Pancreas (tissue), 10 donors: Measurements from ENCODE around the gene CACNA1C. TPM values are rescaled to one million over a fixed set of nuclear protein-coding genes. Genes with fewer than 3 reads are reported as not detected.

Experiments used
- ATAC-seq, 4 donors: fragments of 200-7000 bp; cut with Tn5 transposase; one replicate each; pipeline versions ENCODE4 v1.8.0 to v1.9.1; 2020; ENCODE audit warnings: mild to moderate bottlenecking in 4 of 4, moderate library complexity in 4 of 4
- DNase-seq, 6 donors: peaks; one replicate each; pipeline ENCODE4 v3.0.0-alpha.2; 2020
- FAIRE-seq: peaks from 2 replicates; lab custom pipeline; 2012; peaks lifted over from hg19 to GRCh38; lab: Jason Lieb, UNC
- H3K27ac ChIP-seq, 4 donors: fragments of 200-600 bp; sonication (generic); 1 replicate in 3 of 4; 2 replicates in 1 of 4; pipeline versions ENCODE4 v1.5.0 to v1.8.0; 2020
- H3K27me3 ChIP-seq, 4 donors: fragments of 200-600 bp; one replicate each; pipeline ENCODE4 v1.8.0; 2021
- H3K36me3 ChIP-seq, 3 donors: fragments of 200-600 bp; sonication (generic) in 1 of 3; one replicate each; pipeline versions ENCODE4 v1.5.0 to v1.8.0; 2020 to 2021
- H3K4me1 ChIP-seq, 3 donors: fragments of 200-600 bp; one replicate each; pipeline ENCODE4 v1.8.0; 2021
- H3K4me3 ChIP-seq, 4 donors: fragments of 200-600 bp; sonication (generic) in 2 of 4; one replicate each; pipeline versions ENCODE4 v1.5.0 to v1.8.0; 2020 to 2021
- H3K9me3 ChIP-seq, 4 donors: fragments of 200-600 bp; one replicate each; pipeline ENCODE4 v1.8.0; 2021
- WGBS, 2 donors: extraction: QIAGEN DNeasy Blood & Tissue Kit; methylation state at CpG; one replicate each; pipeline ENCODE4 v1.1.7; 2013; 5-methylcytosine and 5-hydroxymethylcytosine counted together
- intact Hi-C, 3 donors: fragments of 100-400 bp; cut with DNase I; formaldehyde crosslinking; loops; one replicate each; pipeline versions ENCODE4 v1.11.1 to v1.14.2; 2022
- polyA plus RNA-seq, 2 donors: library from polyadenylated mRNA; stranded (reverse); fragments of 200-250 nt; gene quantifications; one replicate each; pipeline ENCODE4 v1.2.3, GENCODE V29; 2013
- total RNA-seq, 6 donors: library from RNA; stranded (reverse); fragmentation: NEBNext Ultra II Directional in 4 of 6; extraction: Animal tissue kit (Norgen Biotek cat#: 25700) in 4 of 6; gene quantifications; one replicate each; pipeline versions ENCODE4 v1.2.1 to v1.2.4, GENCODE V29; 2021 to 2023
- TF ChIP-seq, protein P1 (sequence below), 4 donors: fragments of 200-600 bp; sonication (generic) in 3 of 4; IDR thresholded peaks; one replicate each; pipeline versions ENCODE4 v1.5.0 to v1.8.0; 2021; ENCODE audit warnings: antibody characterized with exemption in 4 of 4
- donor health status: healthy with polysubstance abuse.
- donor health status: DM: no; HTN: no; CAD: no; lungs with moderate emphysema.
- donor health status: DM: no; HTN: no; CAD: no.
- donor health status: control.
- donor health status: control.
- donor health status: Bipolar disorder and iron deficiency.
- donor health status: DM: yes; HTN: yes; CAD: no.
- donor health status: DM: no; HTN: no; CAD: no.
- donor health status: DM: no; HTN: no; CAD: no.
- donor health status: DM: yes; HTN: yes; CAD: no.

Gene CACNA1C
- total and polyA plus RNA-seq, 8 donors, result 1.2 to 3.8 (median 2.3) TPM

GRCh38 chr12:2311020-2311778, 258.4 kb downstream of the CACNA1C start:
- DNase-seq (no peak), FAIRE-seq (no peak), ATAC-seq (no peak)
- H3K4me3 ChIP-seq, result no peak overlapping the region
- H3K36me3 ChIP-seq, result no peaks in the 10 kb centered on the region
- no peak overlapping the region for H3K27ac ChIP-seq
- H3K9me3 ChIP-seq, result no peaks in the 10 kb centered on the region
- no peaks in the 10 kb centered on the region for H3K27me3 ChIP-seq
- intact Hi-C loops, result no loop called here
- H3K4me1 ChIP-seq, result no peaks in the 10 kb centered on the region
- WGBS, 2 donors, result 66 to 68% methylated on average over 15 of the region's 15 CpGs
- TF ChIP-seq, protein P1, sequence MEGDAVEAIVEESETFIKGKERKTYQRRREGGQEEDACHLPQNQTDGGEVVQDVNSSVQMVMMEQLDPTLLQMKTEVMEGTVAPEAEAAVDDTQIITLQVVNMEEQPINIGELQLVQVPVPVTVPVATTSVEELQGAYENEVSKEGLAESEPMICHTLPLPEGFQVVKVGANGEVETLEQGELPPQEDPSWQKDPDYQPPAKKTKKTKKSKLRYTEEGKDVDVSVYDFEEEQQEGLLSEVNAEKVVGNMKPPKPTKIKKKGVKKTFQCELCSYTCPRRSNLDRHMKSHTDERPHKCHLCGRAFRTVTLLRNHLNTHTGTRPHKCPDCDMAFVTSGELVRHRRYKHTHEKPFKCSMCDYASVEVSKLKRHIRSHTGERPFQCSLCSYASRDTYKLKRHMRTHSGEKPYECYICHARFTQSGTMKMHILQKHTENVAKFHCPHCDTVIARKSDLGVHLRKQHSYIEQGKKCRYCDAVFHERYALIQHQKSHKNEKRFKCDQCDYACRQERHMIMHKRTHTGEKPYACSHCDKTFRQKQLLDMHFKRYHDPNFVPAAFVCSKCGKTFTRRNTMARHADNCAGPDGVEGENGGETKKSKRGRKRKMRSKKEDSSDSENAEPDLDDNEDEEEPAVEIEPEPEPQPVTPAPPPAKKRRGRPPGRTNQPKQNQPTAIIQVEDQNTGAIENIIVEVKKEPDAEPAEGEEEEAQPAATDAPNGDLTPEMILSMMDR (IDR thresholded peaks at IDR 0.05), result no peak

GRCh38 chr12:2312175-2312574, 259.4 kb downstream of the CACNA1C start:
- ATAC-seq (no peak), FAIRE-seq (no peak), DNase-seq (no peak)
- Histone ChIP-seq H3K4me1 (no peaks in the 10 kb centered on the region), H3K9me3 (no peaks in the 10 kb centered on the region), H3K27me3 (no peaks in the 10 kb centered on the region), H3K27ac (no peak overlapping the region), H3K36me3 (no peaks in the 10 kb centered on the region), H3K4me3 (no peak overlapping the region)
- intact Hi-C loops, result no loop called here
- 69 to 77% methylated on average over 7 of the region's 7 CpGs for WGBS, 2 donors
- TF ChIP-seq, protein P1 (IDR thresholded peaks at IDR 0.05), result no peak

DNA sequence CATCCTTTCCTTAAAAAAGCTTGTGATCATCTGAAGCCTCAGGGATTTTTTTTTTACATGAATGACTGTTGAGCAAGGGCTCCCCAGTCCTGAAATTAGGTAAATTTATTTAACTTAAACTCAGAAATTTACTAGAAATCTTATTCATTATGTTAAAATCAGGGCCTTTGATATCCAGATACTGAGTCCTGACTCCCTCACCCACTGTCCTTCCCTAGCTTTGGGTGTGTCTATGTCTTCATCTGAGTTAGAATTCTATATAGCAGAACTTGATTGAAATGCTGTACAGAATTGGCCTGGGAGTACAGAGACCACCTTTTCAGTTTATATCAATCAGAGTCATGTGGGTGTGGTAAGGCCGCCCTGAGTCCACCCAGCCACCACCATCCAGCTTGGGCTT, 260.0 kb downstream of the CACNA1C start:
- FAIRE-seq (no peak), ATAC-seq (no peak), DNase-seq (no peak)
- Histone ChIP-seq H3K27ac (no peak overlapping the region), H3K4me3 (no peak overlapping the region), H3K27me3 (no peaks in the 10 kb centered on the region), H3K9me3 (no peaks in the 10 kb centered on the region), H3K36me3 (no peaks in the 10 kb centered on the region), H3K4me1 (no peaks in the 10 kb centered on the region)
- intact Hi-C loops, result no loop called here
- 86 to 100% methylated on average over 1 of the region's 1 CpG for WGBS, 2 donors
- TF ChIP-seq, protein P1 (IDR thresholded peaks at IDR 0.05), result no peak

DNA sequence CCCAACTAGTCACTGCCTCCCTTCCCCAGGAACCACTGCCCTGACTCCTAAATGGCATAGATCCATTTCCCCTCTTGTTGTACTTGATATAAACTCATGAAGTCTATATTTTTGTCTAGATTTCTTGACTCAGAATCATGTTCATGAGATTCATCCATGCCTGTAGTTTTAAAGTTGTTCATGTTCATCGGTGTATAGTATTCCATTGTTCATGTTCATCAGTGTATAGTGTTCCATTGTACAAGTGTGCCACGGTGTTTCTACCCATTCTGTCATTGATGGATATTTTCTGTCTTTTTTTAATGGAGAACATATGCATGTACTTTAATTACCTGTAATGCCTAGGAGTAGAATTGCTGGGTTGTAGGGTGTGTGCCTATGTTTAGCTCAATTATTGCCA, 261.7 kb downstream of the CACNA1C start:
- no peaks in the 10 kb centered on the region for H3K9me3 ChIP-seq
- FAIRE-seq, result no peak
- ATAC-seq, result no peak
- intact Hi-C loops, result no loop called here
- no peaks in the 10 kb centered on the region for H3K36me3 ChIP-seq
- TF ChIP-seq, protein P1 (IDR thresholded peaks at IDR 0.05), result no peak
- WGBS, 2 donors, result 76 to 92% methylated on average over 2 of the region's 2 CpGs
- DNase-seq, result no peak
- no peak overlapping the region for H3K27ac ChIP-seq
- H3K4me3 ChIP-seq, result no peak overlapping the region
- no peaks in the 10 kb centered on the region for H3K4me1 ChIP-seq
- no peaks in the 10 kb centered on the region for H3K27me3 ChIP-seq

DNA sequence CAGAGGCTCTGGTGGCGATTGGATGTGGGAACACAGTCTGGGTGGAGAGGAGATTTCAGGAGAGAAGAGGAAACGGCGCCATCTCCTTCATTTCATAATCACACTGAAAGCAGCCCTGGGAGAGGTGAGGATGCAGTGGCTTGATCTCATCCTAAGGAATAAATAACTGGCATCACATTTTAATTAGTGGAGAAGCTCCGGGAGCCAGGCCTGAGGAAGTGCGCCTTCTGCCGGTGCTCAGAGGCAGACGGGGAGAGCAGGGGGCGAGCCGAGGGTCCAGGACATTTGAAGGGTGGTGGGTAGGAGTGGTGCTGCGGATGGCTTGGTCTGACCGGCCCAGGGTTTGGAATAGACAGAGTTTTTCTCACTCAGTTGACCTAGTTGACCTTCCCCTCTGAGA, 265.0 kb downstream of the CACNA1C start:
- WGBS, 2 donors, result 70 to 71% methylated on average over 11 of the region's 11 CpGs
- ATAC-seq (no peak), FAIRE-seq (no peak), DNase-seq (no peak)
- Histone ChIP-seq H3K27me3 (no peaks in the 10 kb centered on the region), H3K36me3 (no peaks in the 10 kb centered on the region), H3K9me3 (no peaks in the 10 kb centered on the region), H3K27ac (no peak overlapping the region), H3K4me3 (no peak overlapping the region), H3K4me1 (no peaks in the 10 kb centered on the region)
- intact Hi-C loops, result no loop called here
- TF ChIP-seq, protein P1 (IDR thresholded peaks at IDR 0.05), result no peak
